Trophoblast cell (in vitro differentiated cells and primary cell): ENCODE results near the gene TRIM65.

Experiments
- DNase-seq, 2 donors: peaks; one replicate each; pipeline ENCODE4 v3.0.0-alpha.2; 2016
- H2AFZ ChIP-seq: 2 replicates; pipeline ENCODE4 v1.6.1; 2013; ENCODE audit warnings: low read length, moderate library complexity, mild to moderate bottlenecking; ENCODE audit not compliant: insufficient read depth, poor library complexity
- H2AK5ac ChIP-seq: 2 replicates; pipeline ENCODE4 v1.6.1; 2013; ENCODE audit warnings: mild to moderate bottlenecking, low read length
- H2BK120ac ChIP-seq: 2 replicates; pipeline ENCODE4 v1.6.1; 2013; ENCODE audit warnings: low read length, mild to moderate bottlenecking, moderate library complexity; ENCODE audit not compliant: insufficient read depth, poor library complexity
- H2BK12ac ChIP-seq: 2 replicates; pipeline ENCODE4 v1.6.1; 2013; ENCODE audit warnings: mild to moderate bottlenecking, low read length, moderate library complexity
- H2BK5ac ChIP-seq: 2 replicates; pipeline ENCODE4 v1.6.1; 2013; ENCODE audit warnings: low read length, low read depth, moderate library complexity, mild to moderate bottlenecking; ENCODE audit not compliant: poor library complexity
- H3K14ac ChIP-seq: 2 replicates; pipeline ENCODE4 v1.6.1; 2013; ENCODE audit warnings: mild to moderate bottlenecking, low read length
- H3K18ac ChIP-seq: 2 replicates; pipeline ENCODE4 v1.6.1; 2013; ENCODE audit warnings: mild to moderate bottlenecking, low read length
- H3K23ac ChIP-seq: 2 replicates; pipeline ENCODE4 v1.6.1; 2013; ENCODE audit warnings: low read length
- H3K27ac ChIP-seq: 2 replicates; pipeline ENCODE4 v1.5.1; 2013; ENCODE audit warnings: low read depth, mild to moderate bottlenecking, inconsistent platforms, low read length, moderate library complexity
- H3K27me3 ChIP-seq: 2 replicates; pipeline ENCODE4 v1.6.1; 2013; ENCODE audit warnings: inconsistent platforms, mild to moderate bottlenecking, low read length, moderate library complexity; ENCODE audit not compliant: insufficient read depth
- H3K36me3 ChIP-seq, 2 experiments: 1 replicate in 1 of 2; 2 replicates in 1 of 2; pipeline ENCODE4 v1.6.1; 2013; ENCODE audit warnings: low read length in 2 of 2, mild to moderate bottlenecking in 2 of 2, moderate library complexity in 1 of 2; ENCODE audit not compliant: insufficient read depth in 2 of 2, control insufficient read depth in 1 of 2
- H3K4ac ChIP-seq: 2 replicates; pipeline ENCODE4 v1.6.1; 2013; ENCODE audit warnings: low read depth, mild to moderate bottlenecking, low read length, moderate library complexity
- H3K4me1 ChIP-seq, 2 experiments: 1 replicate in 1 of 2; 2 replicates in 1 of 2; pipeline ENCODE4 v1.6.1; 2013; ENCODE audit warnings: low read length in 2 of 2, mild to moderate bottlenecking in 2 of 2, moderate library complexity in 1 of 2; ENCODE audit not compliant: insufficient read depth in 2 of 2, control insufficient read depth in 1 of 2
- H3K4me2 ChIP-seq: 2 replicates; pipeline ENCODE4 v1.6.1; 2013; ENCODE audit warnings: inconsistent platforms, mild to moderate bottlenecking, low read length, moderate library complexity
- H3K4me3 ChIP-seq: 2 replicates; pipeline ENCODE4 v1.5.1; 2013; ENCODE audit warnings: mild to moderate bottlenecking, low read depth, low read length, inconsistent platforms
- H3K79me1 ChIP-seq: one replicate; pipeline ENCODE4 v1.6.1; 2013; ENCODE audit warnings: low read length
- H3K79me2 ChIP-seq: 2 replicates; pipeline ENCODE4 v1.6.1; 2013; ENCODE audit warnings: low read length, mild to moderate bottlenecking; ENCODE audit not compliant: control insufficient read depth, insufficient read depth, poor library complexity
- H3K9ac ChIP-seq: 2 replicates; pipeline ENCODE4 v1.6.1; 2013; ENCODE audit warnings: mild to moderate bottlenecking, low read length
- H3K9me3 ChIP-seq: 2 replicates; pipeline ENCODE4 v1.6.1; 2013; ENCODE audit warnings: low read depth, mild to moderate bottlenecking, control low read depth, inconsistent platforms, low read length; ENCODE audit not compliant: insufficient read depth
- H4K12ac ChIP-seq: 2 replicates; pipeline ENCODE4 v1.6.1; 2013; ENCODE audit warnings: low read depth, mild to moderate bottlenecking, low read length, moderate library complexity
- H4K8ac ChIP-seq: 2 replicates; pipeline ENCODE4 v1.6.1; 2013; ENCODE audit warnings: low read depth, mild to moderate bottlenecking, low read length, moderate library complexity
- H4K91ac ChIP-seq: one replicate; pipeline ENCODE4 v1.6.1; 2013; ENCODE audit warnings: low read depth, mild to moderate bottlenecking, low read length, moderate library complexity
- WGBS: extraction: QIAGEN DNeasy Blood & Tissue Kit; methylation state at CpG from one replicate; pipeline ENCODE4 v1.1.7; 2013; ENCODE audit warnings: missing lambda C conversion rate; ENCODE audit not compliant: insufficient read length, insufficient coverage; ENCODE audit errors: extremely low coverage; 5-methylcytosine and 5-hydroxymethylcytosine counted together

The TRIM65 gene

GRCh38 chr17:75839942-75840798 lies 56.6 kb downstream of the TRIM65 start:
- no CpG with 5 or more reads among the region's 36 CpGs for WGBS
- H3K36me3 ChIP-seq: no peaks in the 10 kb centered on the region
- no peak overlapping the region for H2BK5ac ChIP-seq
- H3K27me3 ChIP-seq: no peaks in the 10 kb centered on the region
- no peak overlapping the region for H2AFZ ChIP-seq
- H3K23ac ChIP-seq: no peak overlapping the region
- no peaks in the 10 kb centered on the region for H3K9me3 ChIP-seq
- H3K4me2 ChIP-seq: no peak overlapping the region
- H3K4me1 ChIP-seq: peaks cover 9 to 12% of the 10 kb centered on the region in 2 experiments
- no peak for DNase-seq
- H3K4me3 ChIP-seq: no peak overlapping the region
- H3K9ac ChIP-seq: no peak overlapping the region
- no peak overlapping the region for H3K18ac ChIP-seq
- no peak overlapping the region for H3K4ac ChIP-seq
- no peak overlapping the region for H4K12ac ChIP-seq
- peaks cover 8% of the 10 kb centered on the region for H3K79me1 ChIP-seq
- no peak overlapping the region for H2AK5ac ChIP-seq
- no peak overlapping the region for H4K91ac ChIP-seq
- H3K79me2 ChIP-seq: no peaks in the 10 kb centered on the region
- no peak overlapping the region for H3K27ac ChIP-seq
- no peak overlapping the region for H4K8ac ChIP-seq
- H2BK120ac ChIP-seq: peak overlapping the region; percentile 21
- H2BK12ac ChIP-seq: no peak overlapping the region
- H3K14ac ChIP-seq: no peak overlapping the region
